GM12801 (cell line): Measurements from ENCODE around the gene BRIP1.

Experiments
- TF ChIP-seq, protein P1 (sequence below): IDR thresholded peaks from one replicate; pipeline ENCODE4 v1.5.1; 2011; ENCODE audit warnings: control low read depth; ENCODE audit not compliant: insufficient read length; ENCODE audit errors: extremely low read depth

BRIP1 gene

DNA sequence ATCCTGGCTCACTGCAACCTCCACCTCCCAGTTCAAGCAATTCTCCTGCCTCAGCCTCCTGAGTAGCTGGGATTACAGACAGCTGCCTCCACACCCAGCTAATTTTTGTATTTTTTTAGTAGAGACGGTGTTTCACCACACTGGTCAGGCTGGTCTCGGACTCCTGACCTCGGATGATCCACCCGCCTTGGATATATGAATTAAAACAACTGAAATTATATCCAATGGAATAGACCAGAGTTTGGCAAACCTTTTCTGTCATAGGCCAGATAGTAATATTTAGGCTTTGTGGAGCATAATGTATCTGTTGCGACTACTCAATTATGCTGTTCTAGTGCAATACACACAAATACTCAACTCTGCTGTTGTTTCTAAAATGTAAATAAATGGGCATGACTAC, 178.5 kb downstream of the BRIP1 start:
- TF ChIP-seq, protein P1, sequence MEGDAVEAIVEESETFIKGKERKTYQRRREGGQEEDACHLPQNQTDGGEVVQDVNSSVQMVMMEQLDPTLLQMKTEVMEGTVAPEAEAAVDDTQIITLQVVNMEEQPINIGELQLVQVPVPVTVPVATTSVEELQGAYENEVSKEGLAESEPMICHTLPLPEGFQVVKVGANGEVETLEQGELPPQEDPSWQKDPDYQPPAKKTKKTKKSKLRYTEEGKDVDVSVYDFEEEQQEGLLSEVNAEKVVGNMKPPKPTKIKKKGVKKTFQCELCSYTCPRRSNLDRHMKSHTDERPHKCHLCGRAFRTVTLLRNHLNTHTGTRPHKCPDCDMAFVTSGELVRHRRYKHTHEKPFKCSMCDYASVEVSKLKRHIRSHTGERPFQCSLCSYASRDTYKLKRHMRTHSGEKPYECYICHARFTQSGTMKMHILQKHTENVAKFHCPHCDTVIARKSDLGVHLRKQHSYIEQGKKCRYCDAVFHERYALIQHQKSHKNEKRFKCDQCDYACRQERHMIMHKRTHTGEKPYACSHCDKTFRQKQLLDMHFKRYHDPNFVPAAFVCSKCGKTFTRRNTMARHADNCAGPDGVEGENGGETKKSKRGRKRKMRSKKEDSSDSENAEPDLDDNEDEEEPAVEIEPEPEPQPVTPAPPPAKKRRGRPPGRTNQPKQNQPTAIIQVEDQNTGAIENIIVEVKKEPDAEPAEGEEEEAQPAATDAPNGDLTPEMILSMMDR: no peak

DNA sequence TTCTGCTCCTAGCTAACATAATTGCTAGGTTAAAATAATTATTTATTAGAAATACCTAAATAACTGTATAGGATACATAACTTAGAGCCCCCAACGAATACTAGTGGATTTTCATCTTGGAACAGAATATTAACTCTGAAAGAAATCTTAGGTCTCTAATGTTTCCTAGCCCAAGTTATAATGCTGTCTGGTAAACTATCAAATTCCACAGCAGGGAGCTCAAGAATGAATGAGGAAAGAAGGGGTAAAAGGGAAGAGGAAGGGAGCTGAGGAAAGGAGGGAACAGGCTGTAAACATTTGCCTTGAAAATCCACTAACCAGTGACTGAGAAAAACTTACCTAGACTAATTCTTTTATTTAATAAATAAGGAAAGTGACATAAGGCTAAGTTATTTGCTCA, 179.2 kb downstream of the BRIP1 start:
- TF ChIP-seq, protein P1: no peak

DNA sequence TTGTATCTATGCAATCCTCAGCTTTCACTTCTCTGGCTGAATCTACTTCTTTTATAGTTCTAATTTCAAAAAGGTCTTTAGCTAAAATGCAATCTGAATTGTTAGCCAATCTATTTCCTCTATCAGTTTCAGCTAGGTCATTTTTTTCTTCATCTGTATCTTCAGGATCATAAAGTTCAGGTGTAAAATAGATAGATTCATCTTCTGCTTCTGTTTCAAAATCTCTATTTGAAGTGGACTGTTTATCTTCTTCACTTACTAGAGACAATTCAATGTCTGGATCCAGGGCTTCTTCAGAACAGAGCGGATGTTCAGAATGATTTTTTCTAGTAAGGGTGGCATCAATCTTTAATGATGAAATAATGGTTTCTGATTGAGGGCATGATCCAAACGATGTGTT, 179.9 kb downstream of the BRIP1 start:
- TF ChIP-seq, protein P1: no peak

DNA sequence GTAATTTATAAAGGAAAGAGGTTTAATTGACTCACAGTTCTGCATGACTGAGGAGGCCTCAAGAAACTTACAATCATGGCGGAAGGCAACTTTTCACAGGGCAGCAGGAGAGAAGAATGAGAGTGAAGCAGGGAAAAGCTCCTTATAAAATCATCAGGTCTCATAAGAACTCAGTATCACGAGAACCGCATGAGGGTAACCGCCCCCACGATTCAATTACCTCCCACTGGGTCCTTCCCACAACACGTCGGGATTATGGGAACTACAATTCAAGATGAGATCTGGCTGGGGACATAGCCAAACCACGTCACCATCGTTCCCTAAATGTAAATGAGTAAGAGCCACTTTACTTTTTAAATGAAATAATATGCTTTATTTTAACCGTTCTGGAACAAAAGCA, 182.4 kb downstream of the BRIP1 start:
- TF ChIP-seq, protein P1: no peak

DNA sequence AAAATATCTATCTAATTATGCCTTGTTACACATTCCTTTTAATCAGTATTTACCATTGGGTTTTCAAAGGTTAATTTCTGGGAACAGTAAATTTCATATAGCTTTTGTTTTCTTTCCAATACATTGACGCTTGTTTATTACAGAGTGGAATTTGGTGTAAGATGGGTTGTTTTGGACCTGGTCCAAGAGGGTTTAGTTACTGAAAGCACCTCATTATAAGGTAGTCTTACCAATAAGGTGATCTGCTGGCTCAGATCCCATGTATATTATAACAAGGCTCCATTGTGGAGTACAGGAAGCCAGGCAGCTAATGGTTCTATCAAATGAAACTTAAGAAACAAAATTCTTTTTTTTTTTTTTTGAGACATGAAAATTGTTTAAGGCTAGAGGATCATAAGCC, 185.0 kb downstream of the BRIP1 start:
- TF ChIP-seq, protein P1: no peak

DNA sequence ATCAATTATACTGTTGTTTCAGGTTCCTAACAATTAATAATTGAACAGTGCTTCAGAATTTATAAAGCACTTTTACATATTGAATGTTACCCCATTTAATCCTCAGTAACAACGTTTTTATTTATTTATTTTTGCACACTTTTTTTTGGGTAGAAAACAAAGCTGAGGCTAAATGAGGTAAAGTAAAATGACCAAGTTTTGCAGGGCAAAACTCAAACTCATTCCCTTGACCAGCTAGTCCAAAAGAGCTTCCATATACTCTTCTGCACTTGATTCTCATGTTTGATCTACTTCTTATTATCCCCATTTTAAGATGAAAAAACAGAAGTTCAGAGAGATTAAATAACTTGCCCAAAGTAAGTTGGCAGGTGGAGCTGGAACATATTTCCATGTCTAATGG, 191.2 kb downstream of the BRIP1 start:
- TF ChIP-seq, protein P1: no peak

DNA sequence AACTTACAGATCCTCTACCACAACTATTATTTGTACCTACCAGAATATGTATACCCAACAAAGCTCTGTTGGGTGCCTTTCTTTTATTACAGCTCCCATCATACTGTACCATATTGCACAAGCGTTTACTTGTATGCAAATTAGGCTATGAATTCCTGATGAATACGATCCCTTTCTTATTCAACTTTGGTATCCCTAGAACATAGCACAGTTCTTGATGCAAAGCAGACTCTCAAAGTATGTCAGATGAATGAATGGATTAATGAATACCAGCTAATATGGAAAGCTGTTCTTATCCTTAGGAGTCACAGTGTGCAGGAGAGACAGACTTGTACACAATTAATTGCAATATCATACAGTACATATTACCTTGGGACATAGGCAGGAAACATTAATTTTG, 192.6 kb downstream of the BRIP1 start:
- TF ChIP-seq, protein P1: no peak

DNA sequence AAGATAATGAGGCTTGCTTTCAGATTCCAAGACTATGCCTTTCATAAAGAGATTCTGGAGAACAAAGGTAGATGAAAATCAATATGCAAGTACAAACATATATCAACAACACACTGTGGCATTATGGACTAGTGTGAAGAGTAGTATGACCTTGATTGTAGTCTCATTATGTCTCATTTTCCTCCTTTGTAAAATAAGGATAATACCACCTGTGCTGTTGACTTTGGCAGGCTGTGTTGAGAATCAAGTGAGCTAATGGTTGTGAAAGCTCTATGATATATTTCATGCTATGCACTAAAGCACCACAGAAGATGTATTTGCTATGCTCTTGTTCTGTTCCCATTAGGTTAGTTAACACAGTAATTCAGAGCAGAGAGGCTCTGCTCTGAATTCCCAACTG, 193.8 kb downstream of the BRIP1 start:
- TF ChIP-seq, protein P1: no peak
